Measurements from ENCODE around the gene ZNF174. TPM values are rescaled to one million over a fixed set of nuclear protein-coding genes. Genes with fewer than 3 reads are reported as not detected.

Gene ZNF174
- total RNA-seq (9.0 TPM), polyA plus RNA-seq (7.0 TPM)
- long read RNA-seq, donor 1, partial matches to known transcripts = 0 of 1 reads
- long read RNA-seq, donor 1, other reads (novel, unspliced or antisense) = 0 of 1 reads
- long read RNA-seq, donor 2 = 0 reads
- long read RNA-seq, donor 3, partial matches to known transcripts = 0 of 5 reads
- long read RNA-seq, donor 3, other reads (novel, unspliced or antisense) = 0 of 5 reads
- long read RNA-seq, donor 4, partial matches to known transcripts = 0 of 3 reads
- long read RNA-seq, donor 4, other reads (novel, unspliced or antisense) = 0 of 3 reads
- long read RNA-seq, donor 5, partial matches to known transcripts = 5 of 8 reads
- long read RNA-seq, donor 5, other reads (novel, unspliced or antisense) = 0 of 8 reads
- long read RNA-seq, donor 6, partial matches to known transcripts = 0 of 5 reads
- long read RNA-seq, donor 6, other reads (novel, unspliced or antisense) = 0 of 5 reads
- long read RNA-seq, donor 7, partial matches to known transcripts = 0 of 3 reads
- long read RNA-seq, donor 7, other reads (novel, unspliced or antisense) = 0 of 3 reads
- long read RNA-seq, donor 8, partial matches to known transcripts = 0 of 1 reads
- long read RNA-seq, donor 8, other reads (novel, unspliced or antisense) = 0 of 1 reads
- long read RNA-seq, donor 9 = 0 reads
- long read RNA-seq, donor 10, partial matches to known transcripts = 0 of 2 reads
- long read RNA-seq, donor 10, other reads (novel, unspliced or antisense) = 0 of 2 reads

DNA sequence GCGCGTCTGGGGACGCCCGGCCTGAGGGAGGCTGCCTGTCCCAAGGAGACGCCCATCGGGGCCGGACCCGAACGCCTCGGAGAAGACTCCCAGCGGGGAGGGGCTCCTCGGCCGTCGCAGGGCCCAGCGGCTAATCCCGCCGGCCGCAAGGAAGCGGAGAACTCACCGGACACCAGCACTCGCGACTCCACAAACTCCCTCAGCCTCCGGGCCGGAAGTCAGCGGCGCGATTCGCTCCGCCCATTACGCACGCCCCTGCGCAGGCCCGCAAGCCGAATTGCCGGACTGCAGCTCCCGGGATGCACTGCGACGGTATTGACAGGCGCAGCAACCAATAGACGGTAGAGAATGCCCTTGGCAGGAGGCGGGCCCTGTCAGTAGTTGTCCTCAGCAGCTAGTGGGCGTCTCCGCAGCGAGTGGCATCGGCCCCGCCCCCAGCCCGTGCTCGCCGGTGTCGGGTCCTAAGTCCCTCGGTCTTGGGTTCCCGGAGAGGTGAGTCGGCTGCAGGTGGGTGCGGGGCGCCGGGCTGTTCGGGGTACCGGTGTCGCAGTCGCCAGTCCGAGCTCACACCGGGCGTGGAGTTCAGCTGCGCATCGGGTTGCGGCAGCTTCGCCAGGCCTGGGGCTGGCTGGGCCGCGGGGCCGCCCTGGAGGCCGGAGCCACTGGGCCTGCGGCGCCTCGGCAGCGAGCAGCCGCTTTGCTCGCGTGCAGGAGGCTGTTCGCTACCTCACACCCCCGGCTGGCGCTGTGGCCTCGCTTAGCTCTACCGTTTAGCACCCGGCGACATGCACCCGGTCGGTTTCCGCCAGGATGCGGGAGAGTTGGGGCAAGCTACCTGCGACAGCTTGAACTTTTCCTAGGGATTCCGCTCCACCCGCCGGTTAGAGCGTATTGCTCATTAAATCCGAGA, at the start of gene ZNF174, which contains the start of gene ZSCAN32:
TSS of gene ZNF174 (plus strand) at position 437 of the 910 bp plus-strand sequence. CDS start 790 bp downstream, outside the sequence.
TSS of gene ZSCAN32 (minus strand) at position 226 of the 910 bp plus-strand sequence. CDS start 3,447 bp downstream, outside the sequence.
- peak; percentile 95 to 99 (median 98) for DNase-seq (ENCODE audit: low read depth in 6 of 9, low spot score in 9 of 9)
- no peaks in the 10 kb centered on the region for H3K27me3 ChIP-seq (ENCODE audit: control insufficient read depth in 2 of 2, insufficient read depth in 1 of 2, low read length in 1 of 2)
- H3K4me1 ChIP-seq (ENCODE audit: control insufficient read depth in 2 of 2, insufficient read depth in 2 of 2, low read length in 2 of 2) = peaks cover 11% of the 10 kb centered on the region in 2 donors
- peaks cover 10 to 53% of the 10 kb centered on the region in 2 donors for H3K9me3 ChIP-seq (ENCODE audit: control insufficient read depth in 2 of 2, insufficient read depth in 1 of 2, low read length in 1 of 2)
- WGBS = under 1% methylated on average over 95 of the region's 95 CpGs
- peaks cover 40 to 47% of the 10 kb centered on the region in 2 donors for H3K36me3 ChIP-seq (ENCODE audit: control insufficient read depth in 2 of 2, insufficient read depth in 2 of 2, low read length in 1 of 2)
- peak within 1 kb of the TSS; percentile 66 to 90 for H3K27ac ChIP-seq (ENCODE audit: low read depth in 1 of 2, low read length in 1 of 2)
- peak within 1 kb of the TSS; percentile 72 to 81 for H3K4me3 ChIP-seq (ENCODE audit: low read length in 2 of 2)

DNA sequence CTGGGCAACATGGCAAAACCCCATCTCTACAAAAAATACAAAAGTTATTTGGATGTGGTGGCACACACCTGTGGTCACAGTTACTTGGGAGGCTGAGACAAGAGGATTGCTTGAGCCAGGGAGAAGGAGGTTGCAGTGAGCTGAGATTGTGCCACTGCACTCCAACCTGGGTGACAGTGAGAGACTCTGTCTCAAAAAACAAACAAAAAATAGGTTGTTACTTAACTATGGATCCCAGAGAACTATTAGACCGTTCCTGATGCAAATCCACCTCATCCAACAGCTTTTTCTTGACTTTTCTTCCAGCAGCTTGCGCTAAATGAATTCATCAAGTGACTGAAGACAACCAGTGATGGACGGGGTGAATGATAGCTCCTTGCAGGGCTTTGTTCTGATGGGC, 45.4 kb upstream of the ZNF174 start, which contains the start of gene OR2C1:
TSS of gene OR2C1 (plus strand) at position 301 of the 400 bp plus-strand sequence. CDS start at position 353, 52 bp downstream.
- H3K4me1 ChIP-seq (ENCODE audit: control insufficient read depth in 2 of 2, insufficient read depth in 2 of 2, low read length in 2 of 2) = no peaks in the 10 kb centered on the region
- no peak within 1 kb of the TSS for H3K4me3 ChIP-seq (ENCODE audit: low read length in 2 of 2)
- no peaks in the 10 kb centered on the region for H3K27me3 ChIP-seq (ENCODE audit: control insufficient read depth in 2 of 2, insufficient read depth in 1 of 2, low read length in 1 of 2)
- WGBS = 83% methylated on average over 3 of the region's 3 CpGs
- H3K9me3 ChIP-seq (ENCODE audit: control insufficient read depth in 2 of 2, insufficient read depth in 1 of 2, low read length in 1 of 2) = no peaks in the 10 kb centered on the region
- no peak within 1 kb of the TSS for H3K27ac ChIP-seq (ENCODE audit: low read depth in 1 of 2, low read length in 1 of 2)
- DNase-seq (ENCODE audit: low read depth in 6 of 9, low spot score in 9 of 9) = no peak
- H3K36me3 ChIP-seq (ENCODE audit: control insufficient read depth in 2 of 2, insufficient read depth in 2 of 2, low read length in 1 of 2) = no peaks in the 10 kb centered on the region

DNA sequence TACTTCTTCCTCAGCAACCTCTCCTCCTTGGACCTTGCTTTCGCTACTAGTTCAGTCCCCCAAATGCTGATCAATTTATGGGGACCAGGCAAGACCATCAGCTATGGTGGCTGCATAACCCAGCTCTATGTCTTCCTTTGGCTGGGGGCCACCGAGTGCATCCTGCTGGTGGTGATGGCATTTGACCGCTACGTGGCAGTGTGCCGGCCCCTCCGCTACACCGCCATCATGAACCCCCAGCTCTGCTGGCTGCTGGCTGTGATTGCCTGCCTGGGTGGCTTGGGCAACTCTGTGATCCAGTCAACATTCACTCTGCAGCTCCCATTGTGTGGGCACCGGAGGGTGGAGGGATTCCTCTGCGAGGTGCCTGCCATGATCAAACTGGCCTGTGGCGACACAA, 44.9 kb upstream of the ZNF174 start:
- WGBS = 89% methylated on average over 10 of the region's 10 CpGs
- H3K27ac ChIP-seq (ENCODE audit: low read depth in 1 of 2, low read length in 1 of 2) = no peak overlapping the region
- peaks cover 0 to 2% of the 10 kb centered on the region in 2 donors for H3K9me3 ChIP-seq (ENCODE audit: control insufficient read depth in 2 of 2, insufficient read depth in 1 of 2, low read length in 1 of 2)
- H3K4me1 ChIP-seq (ENCODE audit: control insufficient read depth in 2 of 2, insufficient read depth in 2 of 2, low read length in 2 of 2) = no peaks in the 10 kb centered on the region
- H3K36me3 ChIP-seq (ENCODE audit: control insufficient read depth in 2 of 2, insufficient read depth in 2 of 2, low read length in 1 of 2) = no peaks in the 10 kb centered on the region
- no peaks in the 10 kb centered on the region for H3K27me3 ChIP-seq (ENCODE audit: control insufficient read depth in 2 of 2, insufficient read depth in 1 of 2, low read length in 1 of 2)
- DNase-seq (ENCODE audit: low read depth in 6 of 9, low spot score in 9 of 9) = no peak
- H3K4me3 ChIP-seq (ENCODE audit: low read length in 2 of 2) = no peak overlapping the region

- Histone ChIP-seq H3K9me3 (ENCODE audit: control insufficient read depth in 2 of 2, insufficient read depth in 1 of 2, low read length in 1 of 2) (peaks cover 0 to 5% of the 10 kb centered on the region in 2 donors), H3K36me3 (ENCODE audit: control insufficient read depth in 2 of 2, insufficient read depth in 2 of 2, low read length in 1 of 2) (no peaks in the 10 kb centered on the region), H3K27ac (ENCODE audit: low read depth in 1 of 2, low read length in 1 of 2) (no peak overlapping the region), H3K4me3 (ENCODE audit: low read length in 2 of 2) (no peak overlapping the region), H3K27me3 (ENCODE audit: control insufficient read depth in 2 of 2, insufficient read depth in 1 of 2, low read length in 1 of 2) (no peaks in the 10 kb centered on the region), H3K4me1 (ENCODE audit: control insufficient read depth in 2 of 2, insufficient read depth in 2 of 2, low read length in 2 of 2) (no peaks in the 10 kb centered on the region)
- 43% methylated on average over 1 of the region's 1 CpG for WGBS
- DNase-seq (ENCODE audit: low read depth in 6 of 9, low spot score in 9 of 9) = no peak
Observed at GRCh38 chr16:3358871-3359270, 42.1 kb upstream of the ZNF174 start.

- Histone ChIP-seq H3K27me3 (ENCODE audit: control insufficient read depth in 2 of 2, insufficient read depth in 1 of 2, low read length in 1 of 2) (no peaks in the 10 kb centered on the region), H3K27ac (ENCODE audit: low read depth in 1 of 2, low read length in 1 of 2) (no peak overlapping the region), H3K36me3 (ENCODE audit: control insufficient read depth in 2 of 2, insufficient read depth in 2 of 2, low read length in 1 of 2) (no peaks in the 10 kb centered on the region), H3K9me3 (ENCODE audit: control insufficient read depth in 2 of 2, insufficient read depth in 1 of 2, low read length in 1 of 2) (peaks cover 4 to 33% of the 10 kb centered on the region in 2 donors), H3K4me3 (ENCODE audit: low read length in 2 of 2) (no peak overlapping the region), H3K4me1 (ENCODE audit: control insufficient read depth in 2 of 2, insufficient read depth in 2 of 2, low read length in 2 of 2) (peaks cover 0 to 7% of the 10 kb centered on the region in 2 donors)
- DNase-seq (ENCODE audit: low read depth in 6 of 9, low spot score in 9 of 9) = no peak
Observed at GRCh38 chr16:3362931-3363330, 38.1 kb upstream of the ZNF174 start.

DNA sequence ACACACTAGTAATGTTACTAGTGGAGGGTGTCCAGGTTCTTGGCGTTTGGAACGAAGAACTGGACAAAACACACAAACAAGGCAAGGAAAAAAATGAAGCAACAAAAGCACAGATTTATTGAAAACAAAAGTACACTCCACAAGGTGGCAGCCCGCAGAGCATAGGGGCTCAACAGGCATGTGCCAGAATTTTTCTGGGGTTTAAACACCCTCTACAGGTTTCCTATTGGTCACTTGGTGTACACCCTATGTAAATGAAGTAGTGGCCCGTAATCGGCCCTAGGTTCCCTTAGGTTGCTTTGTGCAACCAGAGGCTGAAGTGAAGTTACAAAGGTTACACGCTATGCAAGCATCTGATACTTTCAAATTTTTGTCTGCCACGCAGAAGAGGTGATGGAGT, 37.2 kb upstream of the ZNF174 start:
- peaks cover 4 to 33% of the 10 kb centered on the region in 2 donors for H3K9me3 ChIP-seq (ENCODE audit: control insufficient read depth in 2 of 2, insufficient read depth in 1 of 2, low read length in 1 of 2)
- DNase-seq (ENCODE audit: low read depth in 6 of 9, low spot score in 9 of 9) = no peak

DNA sequence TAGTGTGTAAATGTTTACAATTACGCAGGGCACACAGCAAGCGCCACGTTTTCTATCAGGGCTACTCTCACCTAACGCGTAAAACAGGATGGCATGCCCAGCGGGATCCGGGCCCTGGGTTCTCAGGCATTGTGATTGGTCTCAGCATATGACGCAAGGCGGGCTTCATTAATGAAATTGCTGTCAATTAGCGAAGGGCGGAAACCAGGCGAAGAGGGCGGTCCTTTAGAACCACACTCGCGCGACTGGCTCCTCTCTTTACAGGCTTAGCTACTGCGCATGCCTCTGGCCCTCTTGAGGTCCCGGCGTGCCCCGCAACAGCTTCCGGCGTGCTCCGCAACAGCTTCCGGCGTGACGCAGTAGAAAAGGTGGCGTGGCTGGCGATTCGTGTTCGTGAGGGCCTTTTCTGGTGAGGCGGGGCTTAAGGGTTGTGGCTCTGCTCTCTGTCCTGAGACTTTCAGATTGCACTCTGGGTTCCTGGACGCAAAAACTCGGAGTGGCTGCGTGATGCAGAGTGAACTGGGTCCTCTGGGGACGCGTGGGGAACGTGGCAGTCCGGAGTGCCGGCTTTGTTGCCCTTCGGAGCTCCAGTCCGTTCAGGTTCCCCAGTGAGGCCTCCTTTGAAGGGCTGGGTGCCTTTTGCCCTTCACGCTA, 36.1 kb upstream of the ZNF174 start:
- H3K4me1 ChIP-seq (ENCODE audit: control insufficient read depth in 2 of 2, insufficient read depth in 2 of 2, low read length in 2 of 2) = peaks cover 0 to 7% of the 10 kb centered on the region in 2 donors
- no peaks in the 10 kb centered on the region for H3K36me3 ChIP-seq (ENCODE audit: control insufficient read depth in 2 of 2, insufficient read depth in 2 of 2, low read length in 1 of 2)
- DNase-seq (ENCODE audit: low read depth in 6 of 9, low spot score in 9 of 9) = peak; percentile 4 to 61 (median 23)
- H3K27ac ChIP-seq (ENCODE audit: low read depth in 1 of 2, low read length in 1 of 2) = peak overlapping the region; percentile 38 to 49
- WGBS = 22% methylated on average over 42 of the region's 42 CpGs
- peaks cover 4 to 33% of the 10 kb centered on the region in 2 donors for H3K9me3 ChIP-seq (ENCODE audit: control insufficient read depth in 2 of 2, insufficient read depth in 1 of 2, low read length in 1 of 2)
- no peaks in the 10 kb centered on the region for H3K27me3 ChIP-seq (ENCODE audit: control insufficient read depth in 2 of 2, insufficient read depth in 1 of 2, low read length in 1 of 2)
- peak overlapping the region; percentile 31 to 39 for H3K4me3 ChIP-seq (ENCODE audit: low read length in 2 of 2)

More for the DNA sequence above, 37.2 kb upstream of the ZNF174 start:
- H3K4me1 ChIP-seq (ENCODE audit: control insufficient read depth in 2 of 2, insufficient read depth in 2 of 2, low read length in 2 of 2) = peaks cover 0 to 7% of the 10 kb centered on the region in 2 donors
- no peak overlapping the region for H3K27ac ChIP-seq (ENCODE audit: low read depth in 1 of 2, low read length in 1 of 2)
- 96% methylated on average over 7 of the region's 7 CpGs for WGBS
- no peak overlapping the region for H3K4me3 ChIP-seq (ENCODE audit: low read length in 2 of 2)
- no peaks in the 10 kb centered on the region for H3K27me3 ChIP-seq (ENCODE audit: control insufficient read depth in 2 of 2, insufficient read depth in 1 of 2, low read length in 1 of 2)
- H3K36me3 ChIP-seq (ENCODE audit: control insufficient read depth in 2 of 2, insufficient read depth in 2 of 2, low read length in 1 of 2) = no peaks in the 10 kb centered on the region

DNA sequence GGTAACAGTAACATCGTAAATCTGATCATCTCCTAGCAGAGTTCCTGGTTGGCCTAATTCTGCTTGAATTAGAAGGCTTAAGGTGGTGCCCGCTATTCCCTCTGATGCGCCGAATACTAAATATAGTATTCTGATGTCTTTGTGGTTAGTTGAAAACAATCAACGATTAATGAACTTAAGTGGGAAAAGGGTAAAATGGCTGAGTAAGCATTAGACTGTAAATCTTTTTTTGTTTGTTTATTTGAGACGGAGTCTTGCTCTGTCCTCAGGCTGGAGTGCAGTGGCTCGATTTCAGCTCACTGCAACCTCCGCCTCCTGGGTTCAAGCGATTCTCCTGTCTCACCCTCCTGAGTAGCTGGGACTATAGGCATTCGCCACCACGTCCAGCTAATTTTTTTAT, 31.9 kb upstream of the ZNF174 start:
- H3K4me3 ChIP-seq (ENCODE audit: low read length in 2 of 2) = no peak overlapping the region
- WGBS = 97% methylated on average over 11 of the region's 11 CpGs
- DNase-seq (ENCODE audit: low read depth in 6 of 9, low spot score in 9 of 9) = no peak
- H3K27me3 ChIP-seq (ENCODE audit: control insufficient read depth in 2 of 2, insufficient read depth in 1 of 2, low read length in 1 of 2) = no peaks in the 10 kb centered on the region
- no peaks in the 10 kb centered on the region for H3K36me3 ChIP-seq (ENCODE audit: control insufficient read depth in 2 of 2, insufficient read depth in 2 of 2, low read length in 1 of 2)
- H3K9me3 ChIP-seq (ENCODE audit: control insufficient read depth in 2 of 2, insufficient read depth in 1 of 2, low read length in 1 of 2) = peaks cover 4 to 35% of the 10 kb centered on the region in 2 donors
- H3K27ac ChIP-seq (ENCODE audit: low read depth in 1 of 2, low read length in 1 of 2) = no peak overlapping the region
- H3K4me1 ChIP-seq (ENCODE audit: control insufficient read depth in 2 of 2, insufficient read depth in 2 of 2, low read length in 2 of 2) = peaks cover 0 to 7% of the 10 kb centered on the region in 2 donors

All from thymus (tissue), 14 donors.